Hepatocyte (in vitro differentiated cells): ENCODE measurements around the gene RNF19B. TPM values are rescaled to one million over a fixed set of nuclear protein-coding genes. Genes with fewer than 3 reads are reported as not detected.

Experiments
- DNase-seq: peaks from one replicate; pipeline ENCODE4 v3.0.0-alpha.2; 2016; ENCODE audit warnings: low spot score
- H2AFZ ChIP-seq: fragments of 200-600 bp; sonication (generic); 2 replicates; pipeline ENCODE4 v1.6.0; 2016; ENCODE audit warnings: antibody characterized with exemption, mild to moderate bottlenecking
- H3K27ac ChIP-seq: fragments of 200-600 bp; sonication (generic); 2 replicates; pipeline ENCODE4 v1.5.1; 2016; ENCODE audit warnings: mild to moderate bottlenecking
- H3K27me3 ChIP-seq: fragments of 200-600 bp; sonication (generic); 2 replicates; pipeline ENCODE4 v1.6.1; 2016
- H3K36me3 ChIP-seq: fragments of 200-600 bp; sonication (generic); replicated peaks from 2 replicates; pipeline ENCODE4 v1.5.1; 2016; ENCODE audit warnings: low read depth; ENCODE audit not compliant: insufficient read depth
- H3K4me1 ChIP-seq: fragments of 200-600 bp; sonication (generic); 2 replicates; pipeline ENCODE4 v1.5.1; 2016; ENCODE audit warnings: mild to moderate bottlenecking, moderate library complexity; ENCODE audit not compliant: insufficient read depth
- H3K4me2 ChIP-seq: fragments of 200-600 bp; sonication (generic); 2 replicates; pipeline ENCODE4 v1.6.0; 2016
- H3K4me3 ChIP-seq: fragments of 200-600 bp; sonication (generic); 2 replicates; pipeline ENCODE4 v1.5.1; 2016; ENCODE audit warnings: mild to moderate bottlenecking
- H3K79me2 ChIP-seq: fragments of 200-600 bp; sonication (generic); 2 replicates; pipeline ENCODE4 v1.6.0; 2017; ENCODE audit warnings: mild to moderate bottlenecking
- H3K9me2 ChIP-seq: fragments of 200-600 bp; sonication (generic); replicated peaks from 2 replicates; pipeline ENCODE4 v1.6.0; 2017; ENCODE audit warnings: mild to moderate bottlenecking; ENCODE audit not compliant: insufficient read depth
- H3K9me3 ChIP-seq: fragments of 200-600 bp; sonication (generic); 2 replicates; pipeline ENCODE4 v1.5.1; 2016; ENCODE audit warnings: low read depth, mild to moderate bottlenecking
- H4K20me1 ChIP-seq: fragments of 200-600 bp; sonication (generic); 2 replicates; pipeline ENCODE4 v1.6.0; 2016; ENCODE audit warnings: mild to moderate bottlenecking; ENCODE audit not compliant: insufficient read depth, poor library complexity, severe bottlenecking
- EZH2 ChIP-seq: fragments of 200-600 bp; sonication (generic); IDR thresholded peaks from 2 replicates; pipeline ENCODE4 v1.6.1; 2016; ENCODE audit warnings: antibody characterized with exemption, mild to moderate bottlenecking, borderline replicate concordance
- EZH2phosphoT487 ChIP-seq: fragments of 200-600 bp; sonication (generic); IDR thresholded peaks from one replicate; pipeline ENCODE4 v1.6.1; 2018; ENCODE audit warnings: antibody characterized with exemption, mild to moderate bottlenecking, low read depth, moderate library complexity; ENCODE audit not compliant: unreplicated experiment, severe bottlenecking
- WGBS: methylation state at CpG from one replicate; pipeline ENCODE4 v1.1.6; 2016; ENCODE audit warnings: low lambda C conversion rate; ENCODE audit errors: missing lambda C conversion rate; 5-methylcytosine and 5-hydroxymethylcytosine counted together
- polyA plus RNA-seq: library from polyadenylated mRNA; unstranded; fragments of >200 nt; fragmentation: Nextera tagmentation; extraction: Ambion mirVana; gene quantifications from 2 replicates; pipeline ENCODE4 v1.2.1, GENCODE V29; 2016
- total RNA-seq: library from RNA; depleted of rRNA; stranded (reverse); fragments of >200 nt; gene quantifications from 2 replicates; pipeline ENCODE4 v1.2.3, GENCODE V29; 2014
- TF ChIP-seq, protein P1 (sequence below): fragments of 200-600 bp; sonication (generic); IDR thresholded peaks from 2 replicates; pipeline ENCODE4 v1.5.1; 2016; ENCODE audit warnings: antibody characterized with exemption, mild to moderate bottlenecking; ENCODE audit not compliant: poor library complexity

RNF19B gene
- total and polyA plus RNA-seq, 2 experiments from 2014 or later: 15.5 to 16.1 TPM

DNA sequence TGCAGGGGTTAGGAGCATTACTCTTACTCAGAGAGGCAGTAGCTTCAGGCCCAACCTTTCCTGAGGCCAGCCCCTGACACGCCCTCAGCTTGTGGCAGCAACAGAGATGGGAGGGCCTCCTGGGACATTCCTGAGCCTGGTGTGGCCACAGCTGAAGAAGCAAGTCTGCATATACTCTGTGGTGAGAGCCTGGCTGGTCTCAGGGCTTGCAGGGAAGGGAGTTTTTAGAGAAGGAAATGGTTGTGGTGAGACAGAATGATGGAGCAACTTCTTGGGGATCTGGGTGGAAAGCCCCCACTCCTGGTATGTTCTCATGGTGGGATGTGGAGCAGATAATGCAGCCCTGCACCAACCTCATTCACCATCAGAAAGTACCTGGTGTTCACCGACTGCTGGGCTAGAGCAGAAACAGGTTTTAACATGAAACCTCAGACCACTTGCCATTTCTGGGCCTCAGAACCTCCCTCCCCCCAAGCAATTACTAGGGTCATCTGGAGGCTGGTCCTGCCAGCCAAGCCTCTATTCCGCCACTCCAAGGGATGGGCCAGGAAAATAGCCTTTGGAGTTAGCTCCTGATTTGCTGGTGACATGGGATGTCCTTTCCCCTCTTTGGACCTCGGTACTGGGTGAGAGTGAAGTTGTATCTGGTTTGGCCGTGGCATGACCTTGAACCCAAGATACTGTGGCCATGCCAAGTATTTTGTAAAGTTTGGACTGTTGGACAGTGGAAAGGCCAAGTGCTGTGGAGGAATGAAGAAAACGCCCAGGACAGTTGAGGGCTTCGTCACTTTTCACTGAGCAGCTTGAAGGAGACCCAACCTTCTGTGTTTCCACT is 28.1 kb upstream of the RNF19B start:
- WGBS: 75% methylated on average over 7 of the region's 7 CpGs
- H2AFZ ChIP-seq: no peak overlapping the region
- peaks cover 12% of the 10 kb centered on the region for H3K4me1 ChIP-seq
- TF ChIP-seq, protein P1, sequence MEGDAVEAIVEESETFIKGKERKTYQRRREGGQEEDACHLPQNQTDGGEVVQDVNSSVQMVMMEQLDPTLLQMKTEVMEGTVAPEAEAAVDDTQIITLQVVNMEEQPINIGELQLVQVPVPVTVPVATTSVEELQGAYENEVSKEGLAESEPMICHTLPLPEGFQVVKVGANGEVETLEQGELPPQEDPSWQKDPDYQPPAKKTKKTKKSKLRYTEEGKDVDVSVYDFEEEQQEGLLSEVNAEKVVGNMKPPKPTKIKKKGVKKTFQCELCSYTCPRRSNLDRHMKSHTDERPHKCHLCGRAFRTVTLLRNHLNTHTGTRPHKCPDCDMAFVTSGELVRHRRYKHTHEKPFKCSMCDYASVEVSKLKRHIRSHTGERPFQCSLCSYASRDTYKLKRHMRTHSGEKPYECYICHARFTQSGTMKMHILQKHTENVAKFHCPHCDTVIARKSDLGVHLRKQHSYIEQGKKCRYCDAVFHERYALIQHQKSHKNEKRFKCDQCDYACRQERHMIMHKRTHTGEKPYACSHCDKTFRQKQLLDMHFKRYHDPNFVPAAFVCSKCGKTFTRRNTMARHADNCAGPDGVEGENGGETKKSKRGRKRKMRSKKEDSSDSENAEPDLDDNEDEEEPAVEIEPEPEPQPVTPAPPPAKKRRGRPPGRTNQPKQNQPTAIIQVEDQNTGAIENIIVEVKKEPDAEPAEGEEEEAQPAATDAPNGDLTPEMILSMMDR: no peak
- TF ChIP-seq EZH2phosphoT487 (no peak), EZH2 (no peak)
- H3K9me2 ChIP-seq: no peaks in the 10 kb centered on the region
- H3K36me3 ChIP-seq: no peaks in the 10 kb centered on the region
- no peaks in the 10 kb centered on the region for H3K9me3 ChIP-seq
- peak; percentile 90 for DNase-seq
- no peak overlapping the region for H3K4me3 ChIP-seq
- H3K79me2 ChIP-seq: no peaks in the 10 kb centered on the region
- no peaks in the 10 kb centered on the region for H4K20me1 ChIP-seq
- H3K27ac ChIP-seq: peak overlapping the region; percentile 94
- no peaks in the 10 kb centered on the region for H3K27me3 ChIP-seq
- peak overlapping the region; percentile 21 for H3K4me2 ChIP-seq

DNA sequence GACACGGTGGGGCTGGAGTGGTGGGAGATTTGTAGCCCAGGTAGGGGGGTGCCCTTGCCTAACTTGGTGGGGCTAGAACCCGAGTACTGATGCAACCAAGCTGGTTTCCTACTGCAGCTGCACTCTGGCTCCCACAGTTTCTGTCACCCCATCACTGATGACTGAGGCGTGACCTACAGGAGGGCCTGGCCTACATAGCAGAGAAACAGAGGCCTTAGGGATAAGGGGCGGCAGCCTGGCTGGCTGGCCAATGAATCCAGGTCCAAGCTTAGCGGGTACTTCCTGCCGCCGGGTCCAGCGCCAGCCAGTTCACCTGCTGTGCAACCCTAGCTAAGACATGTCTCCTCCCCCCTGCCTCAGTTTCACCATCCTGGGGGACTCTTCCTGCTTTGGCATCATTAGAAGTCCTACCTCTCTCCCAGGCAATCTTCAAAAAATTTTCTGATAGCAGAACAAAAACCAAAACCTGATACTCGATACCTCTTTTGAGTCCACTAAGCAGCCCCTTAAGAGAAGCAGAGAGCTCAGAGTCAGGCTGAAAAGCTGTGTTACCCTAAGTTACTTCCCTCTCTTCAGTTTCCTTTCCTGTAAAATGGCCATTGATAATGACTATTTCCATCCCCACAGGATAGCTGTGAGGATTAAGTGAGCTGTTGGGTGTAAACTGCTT is 27.3 kb upstream of the RNF19B start:
- 84% methylated on average over 8 of the region's 9 CpGs for WGBS
- Histone ChIP-seq H2AFZ (no peak overlapping the region), H3K9me3 (no peaks in the 10 kb centered on the region), H3K27ac (peak overlapping the region; percentile 83), H3K79me2 (no peaks in the 10 kb centered on the region), H3K4me2 (no peak overlapping the region), H4K20me1 (no peaks in the 10 kb centered on the region), H3K36me3 (no peaks in the 10 kb centered on the region), H3K9me2 (no peaks in the 10 kb centered on the region), H3K4me1 (peaks cover 12% of the 10 kb centered on the region), H3K27me3 (no peaks in the 10 kb centered on the region), H3K4me3 (no peak overlapping the region)
- DNase-seq: no peak
- TF ChIP-seq EZH2phosphoT487 (no peak), EZH2 (no peak)
- TF ChIP-seq, protein P1: no peak

DNA sequence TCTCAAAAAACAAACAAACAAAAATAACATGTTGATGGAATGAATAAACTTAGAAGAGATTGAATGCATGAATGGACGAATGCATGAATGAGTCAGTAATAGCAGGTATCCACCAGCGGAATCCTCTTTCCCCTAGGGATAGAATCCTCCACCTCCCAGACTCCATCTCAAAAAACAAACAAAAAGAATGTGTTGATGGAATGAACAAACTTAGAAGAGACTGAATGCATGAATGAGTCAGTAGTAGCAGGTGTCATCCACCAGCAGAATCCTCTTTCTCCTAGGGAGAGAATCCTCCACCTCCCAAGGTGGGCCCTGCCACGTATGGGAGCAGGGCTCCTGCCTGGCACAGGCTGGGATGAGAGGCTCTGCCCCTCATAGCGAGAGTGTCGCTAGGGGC is 26.8 kb upstream of the RNF19B start:
- no peaks in the 10 kb centered on the region for H4K20me1 ChIP-seq
- no peaks in the 10 kb centered on the region for H3K9me3 ChIP-seq
- peak overlapping the region; percentile 83 for H3K27ac ChIP-seq
- H3K4me1 ChIP-seq: peaks cover 12% of the 10 kb centered on the region
- no peaks in the 10 kb centered on the region for H3K36me3 ChIP-seq
- TF ChIP-seq EZH2phosphoT487: no peak
- no peak for TF ChIP-seq EZH2
- TF ChIP-seq, protein P1: no peak
- H3K27me3 ChIP-seq: no peaks in the 10 kb centered on the region
- no peaks in the 10 kb centered on the region for H3K79me2 ChIP-seq
- no peak overlapping the region for H3K4me2 ChIP-seq
- no peak overlapping the region for H3K4me3 ChIP-seq
- H3K9me2 ChIP-seq: no peaks in the 10 kb centered on the region
- no peak for DNase-seq
- no peak overlapping the region for H2AFZ ChIP-seq
- WGBS: 93% methylated on average over 5 of the region's 5 CpGs
